AG04450 (cell line): ENCODE measurements around the gene PRICKLE3. TPM values are rescaled to one million over a fixed set of nuclear protein-coding genes. Genes with fewer than 3 reads are reported as not detected.

ENCODE experiments used
- CTCF ChIA-PET: fragments of 300-600, 350-600 bp; formaldehyde crosslinking; extraction: SDS; loops from one replicate; lab custom pipeline; 2022; ENCODE audit warnings: antibody characterized with exemption, inconsistent platforms; lab: Charles Lee
- POLR2A ChIA-PET: fragments of 350-600 bp; formaldehyde crosslinking; extraction: SDS; loops from one replicate; lab custom pipeline; 2021; ENCODE audit warnings: antibody characterized with exemption, inconsistent platforms; lab: Yijun Ruan, JAX
- DNase-seq: peaks from one replicate; pipeline ENCODE4 v3.0.0-alpha.2; 2011; ENCODE audit warnings: low read depth, low spot score
- H3K27ac ChIP-seq: one replicate; pipeline ENCODE4 v1.5.1; 2012; ENCODE audit warnings: low read depth, low read length, control low read depth
- H3K27me3 ChIP-seq: one replicate; pipeline ENCODE4 v1.6.0; 2012; ENCODE audit warnings: low read length; ENCODE audit not compliant: control insufficient read depth, insufficient read depth
- H3K4me3 ChIP-seq: 2 replicates; pipeline ENCODE4 v1.5.1; 2011; ENCODE audit warnings: mild to moderate bottlenecking, low read depth, low read length, control low read depth
- H3K9me3 ChIP-seq: 2 replicates; pipeline ENCODE4 v1.5.1; 2012; ENCODE audit warnings: low read length; ENCODE audit not compliant: control insufficient read depth, insufficient read depth
- CTCF ChIP-seq: IDR thresholded peaks from 2 replicates; pipeline ENCODE4 v1.5.1; 2011; ENCODE audit warnings: low read depth, low read length, control low read depth, inconsistent platforms
- polyA plus RNA-seq: library from polyadenylated mRNA; depleted of rRNA; stranded (reverse); fragments of >200 nt; gene quantifications from 2 replicates; pipeline ENCODE4 v1.2.3, GENCODE V29; 2011

Gene PRICKLE3
- polyA plus RNA-seq, 1 experiment, result 3.6 TPM

- CTCF ChIA-PET, result no interaction called here
- no peak for TF ChIP-seq CTCF
Observed at GRCh38 chrX:49179358-49179757, 6.8 kb downstream of the PRICKLE3 start.

DNA sequence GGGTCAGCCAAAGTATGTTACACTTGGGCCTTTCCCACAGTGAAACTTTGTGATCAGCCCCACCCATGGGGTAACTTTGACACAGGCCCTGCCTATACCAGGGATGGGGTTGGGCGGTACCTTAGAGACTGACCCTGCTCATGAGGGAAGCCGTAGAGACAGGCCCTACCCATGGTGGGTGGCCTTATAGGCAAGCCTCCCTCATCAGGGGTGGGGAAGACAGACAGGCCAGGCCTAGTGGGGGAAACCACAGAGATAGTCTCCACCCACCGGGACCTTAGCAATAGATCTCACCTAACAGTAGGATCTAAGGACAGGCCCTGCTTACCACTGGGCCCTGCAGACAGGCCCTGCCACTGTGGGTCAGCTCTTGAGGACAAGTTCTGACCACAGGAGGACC is 7.6 kb downstream of the PRICKLE3 start:
- H3K27ac ChIP-seq, result no peak overlapping the region
- no peaks in the 10 kb centered on the region for H3K9me3 ChIP-seq
- H3K27me3 ChIP-seq, result no peaks in the 10 kb centered on the region
- TF ChIP-seq CTCF, result no peak
- no peak overlapping the region for H3K4me3 ChIP-seq
- DNase-seq, result no peak
- ChIA-PET CTCF (no interaction called here), POLR2A (no interaction called here)

More at GRCh38 chrX:49179358-49179757, 6.8 kb downstream of the PRICKLE3 start:
- Histone ChIP-seq H3K27ac (no peak overlapping the region), H3K27me3 (no peaks in the 10 kb centered on the region), H3K9me3 (no peaks in the 10 kb centered on the region), H3K4me3 (no peak overlapping the region)
- POLR2A ChIA-PET, result no interaction called here
- no peak for DNase-seq

DNA sequence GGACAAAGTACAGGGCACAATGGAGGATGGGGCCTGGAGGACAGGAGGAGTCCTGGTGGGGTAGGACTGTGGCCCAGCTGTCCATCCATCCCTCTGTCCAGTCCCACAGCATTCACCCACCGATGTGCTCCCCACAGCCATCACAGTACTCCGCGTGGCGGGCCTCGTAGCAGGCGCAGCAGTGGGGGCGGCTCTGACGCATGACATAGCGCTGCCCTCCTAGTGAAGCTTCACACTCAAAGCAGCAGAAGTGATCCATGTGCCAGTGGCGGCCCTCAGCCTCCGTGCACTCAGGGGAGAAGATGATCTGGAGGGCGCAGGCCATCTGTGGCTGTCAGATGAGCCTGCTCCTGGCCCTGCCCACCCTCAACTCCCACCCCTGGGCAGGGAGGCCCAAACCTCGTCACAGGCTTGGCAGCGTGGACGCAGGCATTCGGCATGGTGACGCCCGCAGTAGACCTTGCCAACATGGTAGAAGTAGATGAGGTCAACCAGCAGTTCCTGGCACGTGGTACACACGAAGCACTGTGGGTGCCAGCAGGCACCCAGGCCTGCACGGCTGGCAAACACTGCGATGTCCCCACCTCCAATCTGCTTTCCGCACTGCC is 8.2 kb downstream of the PRICKLE3 start:
- DNase-seq, result no peak
- ChIA-PET CTCF (interaction anchor here (0.5 kb wide), 1 partner anchor 81 kb away, joined by 3 read pairs; no protein-coding TSS in a partner anchor), POLR2A (no interaction called here)
- no peaks in the 10 kb centered on the region for H3K27me3 ChIP-seq
- no peak overlapping the region for H3K27ac ChIP-seq
- TF ChIP-seq CTCF, result no peak
- no peaks in the 10 kb centered on the region for H3K9me3 ChIP-seq
- no peak overlapping the region for H3K4me3 ChIP-seq

DNA sequence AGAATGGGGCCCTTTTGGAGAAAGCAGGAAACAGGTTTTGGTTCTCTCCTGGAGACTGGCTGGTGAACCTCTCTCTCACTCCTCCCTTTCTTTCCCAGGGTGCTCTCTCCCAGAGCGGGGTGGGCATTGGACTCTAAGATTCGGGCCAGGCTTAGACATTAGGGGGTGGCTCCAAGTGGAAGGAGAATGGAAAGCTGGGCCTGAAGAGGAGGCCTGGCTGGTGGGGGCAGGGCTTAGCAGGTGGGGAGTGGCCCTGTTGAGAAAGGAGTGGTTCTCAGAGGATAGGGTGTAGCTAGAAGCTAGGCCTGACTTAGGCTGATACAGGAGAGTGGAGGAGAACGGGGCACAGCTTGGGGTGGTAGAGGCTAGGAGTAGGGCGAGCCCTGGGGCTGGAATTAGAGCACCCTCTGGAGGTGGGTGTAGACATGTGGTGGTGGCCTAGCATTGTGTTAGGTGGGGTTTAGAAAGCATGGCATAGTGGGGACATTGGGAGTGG is 8.8 kb downstream of the PRICKLE3 start:
- no peak for TF ChIP-seq CTCF
- DNase-seq, result no peak
- no peak overlapping the region for H3K27ac ChIP-seq
- H3K27me3 ChIP-seq, result no peaks in the 10 kb centered on the region
- POLR2A ChIA-PET, result no interaction called here
- H3K4me3 ChIP-seq, result no peak overlapping the region
- H3K9me3 ChIP-seq, result no peaks in the 10 kb centered on the region
- CTCF ChIA-PET, result no interaction called here

- Histone ChIP-seq H3K27me3 (no peaks in the 10 kb centered on the region), H3K4me3 (no peak overlapping the region), H3K27ac (no peak overlapping the region), H3K9me3 (no peaks in the 10 kb centered on the region)
- DNase-seq, result no peak
- TF ChIP-seq CTCF, result no peak
- ChIA-PET CTCF (no interaction called here), POLR2A (no interaction called here)
Observed at GRCh38 chrX:49176421-49177326, 9.5 kb downstream of the PRICKLE3 start.
